Ecto neural progenitor cell (in vitro differentiated cells): ENCODE measurements around the gene ARHGAP15.

Experiments used
- DNase-seq: peaks from one replicate; pipeline ENCODE4 v3.0.0-alpha.2; 2018; ENCODE audit warnings: low spot score

The ARHGAP15 gene

GRCh38 chr2:143719406-143719805 is 590.2 kb downstream of the ARHGAP15 start:
- no peak for DNase-seq

- DNase-seq = no peak
Observed at GRCh38 chr2:143720095-143720664, 591.0 kb downstream of the ARHGAP15 start.

GRCh38 chr2:143725400-143725799 is 596.2 kb downstream of the ARHGAP15 start:
- no peak for DNase-seq

- no peak for DNase-seq
Observed at GRCh38 chr2:143726151-143726845, 597.1 kb downstream of the ARHGAP15 start.

- no peak for DNase-seq
Observed at GRCh38 chr2:143728498-143728897, 599.3 kb downstream of the ARHGAP15 start.

- no peak for DNase-seq
Observed at GRCh38 chr2:143729296-143729814, 600.1 kb downstream of the ARHGAP15 start.

- DNase-seq = no peak
Observed at GRCh38 chr2:143730155-143730952, 601.1 kb downstream of the ARHGAP15 start.

- no peak for DNase-seq
Observed at GRCh38 chr2:143730953-143731260, 601.7 kb downstream of the ARHGAP15 start.

- DNase-seq = no peak
Observed at GRCh38 chr2:143732076-143732475, 602.9 kb downstream of the ARHGAP15 start.

GRCh38 chr2:143732871-143733270 is 603.7 kb downstream of the ARHGAP15 start:
- DNase-seq = no peak

- DNase-seq = no peak
Observed at GRCh38 chr2:143734507-143734906, 605.3 kb downstream of the ARHGAP15 start.

- no peak for DNase-seq
Observed at GRCh38 chr2:143736904-143737303, 607.7 kb downstream of the ARHGAP15 start.

GRCh38 chr2:143740431-143740830 is 611.2 kb downstream of the ARHGAP15 start:
- no peak for DNase-seq

GRCh38 chr2:143741205-143741604 is 612.0 kb downstream of the ARHGAP15 start:
- DNase-seq = no peak

- no peak for DNase-seq
Observed at GRCh38 chr2:143742581-143742980, 613.4 kb downstream of the ARHGAP15 start.

- DNase-seq = no peak
Observed at GRCh38 chr2:143744114-143744513, 614.9 kb downstream of the ARHGAP15 start.

GRCh38 chr2:143745060-143745459 is 615.8 kb downstream of the ARHGAP15 start:
- DNase-seq = no peak

- no peak for DNase-seq
Observed at GRCh38 chr2:143754742-143755141, 625.5 kb downstream of the ARHGAP15 start.

GRCh38 chr2:143758629-143759330 is 629.6 kb downstream of the ARHGAP15 start:
- DNase-seq = no peak

GRCh38 chr2:143759455-143759854 is 630.2 kb downstream of the ARHGAP15 start:
- DNase-seq = no peak

GRCh38 chr2:143762176-143762928 is 633.1 kb downstream of the ARHGAP15 start:
- no peak for DNase-seq

- DNase-seq = no peak
Observed at GRCh38 chr2:143764261-143764660, 635.0 kb downstream of the ARHGAP15 start.
